B cell (primary cell): Measurements from ENCODE around the gene SLC27A1. TPM values are rescaled to one million over a fixed set of nuclear protein-coding genes. Genes with fewer than 3 reads are reported as not detected.

ENCODE experiments used
- ATAC-seq: fragments of 200-7000 bp; cut with Tn5 transposase; one replicate; pipeline ENCODE4 v1.10.0; 2021; ENCODE audit warnings: low read depth, mild to moderate bottlenecking, moderate number of reproducible peaks, moderate library complexity
- CTCF ChIA-PET: fragments of 350-600 bp; sonication (Branson Sonifier 250); formaldehyde crosslinking; loops from one replicate; lab custom pipeline; 2021; ENCODE audit warnings: antibody characterized with exemption, inconsistent platforms; lab: Charles Lee
- POLR2A ChIA-PET: fragments of 350-600 bp; sonication (Branson Sonifier 250); formaldehyde crosslinking; loops from one replicate; lab custom pipeline; 2021; ENCODE audit warnings: antibody characterized with exemption; lab: Charles Lee
- DNase-seq: peaks from one replicate; pipeline ENCODE4 v3.0.0; 2013
- H2AFZ ChIP-seq: 2 replicates; pipeline ENCODE4 v1.6.1; 2012; ENCODE audit warnings: mild to moderate bottlenecking, low read depth, low read length; ENCODE audit not compliant: insufficient read depth, poor library complexity, severe bottlenecking
- H3K27ac ChIP-seq, 2 donors: 1 replicate in 1 of 2; 2 replicates in 1 of 2; pipeline ENCODE4 v1.5.1; 2012 to 2013; ENCODE audit warnings: low read length in 2 of 2, mild to moderate bottlenecking in 2 of 2, moderate library complexity in 1 of 2
- H3K27me3 ChIP-seq, 4 experiments: fragments of 200-600 bp in 1 of 4; sonication (generic) in 1 of 4; replicated peaks in 1 of 4; 1 replicate in 2 of 4; 2 replicates in 2 of 4; pipeline versions ENCODE4 v1.6.1 to v1.7.0; 2013 to 2016; ENCODE audit warnings: low read length in 3 of 4, mild to moderate bottlenecking in 2 of 4, mixed read lengths in 1 of 4, moderate library complexity in 1 of 4; ENCODE audit not compliant: insufficient read depth in 4 of 4, control insufficient read depth in 3 of 4; ENCODE audit errors: control extremely low read depth in 1 of 4
- H3K36me3 ChIP-seq, 2 experiments: replicated peaks in 1 of 2; 1 replicate in 1 of 2; 2 replicates in 1 of 2; pipeline versions ENCODE4 v1.6.1 to v1.7.1; 2013; ENCODE audit warnings: low read length in 1 of 2; ENCODE audit not compliant: insufficient read depth in 2 of 2, control insufficient read depth in 1 of 2; ENCODE audit errors: control extremely low read depth in 1 of 2, extremely low read depth in 1 of 2
- H3K4me1 ChIP-seq, 2 donors: fragments of 200-600 bp in 1 of 2; sonication (generic) in 1 of 2; 1 replicate in 1 of 2; 2 replicates in 1 of 2; pipeline versions ENCODE4 v1.5.1 to v1.6.1; 2013 to 2017; ENCODE audit warnings: low read length in 2 of 2; ENCODE audit not compliant: control insufficient read depth in 2 of 2, insufficient read depth in 2 of 2
- H3K4me2 ChIP-seq: replicated peaks from 2 replicates; pipeline ENCODE3; 2012; ENCODE audit warnings: mild to moderate bottlenecking, low read depth, low read length; ENCODE audit not compliant: poor library complexity, severe bottlenecking
- H3K4me3 ChIP-seq, 5 experiments: fragments of 200-600 bp in 1 of 5; sonication (generic) in 1 of 5; 1 replicate in 3 of 5; 2 replicates in 2 of 5; pipeline versions ENCODE4 v1.5.1 to v1.7.0; 2011 to 2016; ENCODE audit warnings: low read length in 4 of 5, mild to moderate bottlenecking in 4 of 5, low read depth in 2 of 5, control low read depth in 1 of 5, moderate library complexity in 1 of 5; ENCODE audit not compliant: insufficient read depth in 1 of 5; ENCODE audit errors: control extremely low read depth in 1 of 5, extremely low read depth in 1 of 5
- H3K79me2 ChIP-seq: fragments of 200-600 bp; sonication (generic); one replicate; pipeline ENCODE4 v1.6.0; 2016; ENCODE audit warnings: low read length; ENCODE audit not compliant: control insufficient read depth, insufficient read depth
- H3K9ac ChIP-seq: fragments of 200-600 bp; sonication (generic); 2 replicates; pipeline ENCODE4 v1.6.1; 2017; ENCODE audit warnings: mild to moderate bottlenecking, low read length, moderate library complexity
- H3K9me3 ChIP-seq, 3 donors: one replicate each; pipeline versions ENCODE4 v1.6.1 to v1.7.1; 2013; ENCODE audit warnings: low read length in 2 of 3; ENCODE audit not compliant: control insufficient read depth in 2 of 3, insufficient read depth in 1 of 3; ENCODE audit errors: control extremely low read depth in 1 of 3
- H4K20me1 ChIP-seq: 2 replicates; pipeline ENCODE4 v1.6.0; 2012; ENCODE audit warnings: mild to moderate bottlenecking, low read length; ENCODE audit not compliant: insufficient read depth, control insufficient read depth, poor library complexity, severe bottlenecking
- H3K27ac Mint-ChIP-seq: one replicate; pipeline ENCODE4 v1.8.0; 2021; ENCODE audit warnings: mixed read lengths
- H3K27me3 Mint-ChIP-seq: one replicate; pipeline ENCODE4 v1.8.0; 2021; ENCODE audit warnings: mixed read lengths
- H3K4me1 Mint-ChIP-seq: one replicate; pipeline ENCODE4 v1.8.0; 2021; ENCODE audit warnings: mixed read lengths
- H3K4me3 Mint-ChIP-seq: one replicate; pipeline ENCODE4 v1.8.0; 2021; ENCODE audit warnings: mixed read lengths
- H3K9me3 Mint-ChIP-seq: one replicate; pipeline ENCODE4 v1.8.0; 2022; ENCODE audit warnings: mixed read lengths; ENCODE audit not compliant: insufficient read depth
- EZH2 ChIP-seq: IDR thresholded peaks from 2 replicates; pipeline ENCODE4 v1.6.1; 2012; ENCODE audit warnings: borderline replicate concordance, low read depth, mild to moderate bottlenecking, moderate library complexity, low read length; ENCODE audit not compliant: insufficient read depth, poor library complexity, severe bottlenecking
- whole genome bisulfite sequencing: methylation state at CpG from one replicate; pipeline ENCODE4 v1.1.5; 2013; ENCODE audit warnings: missing lambda C conversion rate; ENCODE audit not compliant: insufficient coverage; 5-methylcytosine and 5-hydroxymethylcytosine counted together
- intact Hi-C: fragments of 100-400 bp; cut with micrococcal nuclease; formaldehyde crosslinking; loops from one replicate; pipeline ENCODE4 v1.10.0; 2022
- polyA plus RNA-seq: library from polyadenylated mRNA; depleted of rRNA; stranded (reverse); fragments of >200 nt; gene quantifications from 2 replicates; pipeline ENCODE4 v1.2.3, GENCODE V29; 2012
- total RNA-seq, 2 donors: library from RNA; stranded (reverse); fragments of 120-200 nt in 1 of 2; gene quantifications; 1 replicate in 1 of 2; 2 replicates in 1 of 2; pipeline versions ENCODE4 v1.2.3 to v1.2.4, GENCODE V29; 2013 to 2022
- TF ChIP-seq, protein P1 (sequence below): fragments of 200-600 bp; IDR thresholded peaks from one replicate; pipeline ENCODE4 v1.8.0; 2022; ENCODE audit warnings: antibody characterized with exemption, mild to moderate bottlenecking

The SLC27A1 gene
- total and polyA plus RNA-seq, 2 donors (not counting 1 experiment from before 2014, with no cell fraction given): 5.1 to 9.5 TPM

DNA sequence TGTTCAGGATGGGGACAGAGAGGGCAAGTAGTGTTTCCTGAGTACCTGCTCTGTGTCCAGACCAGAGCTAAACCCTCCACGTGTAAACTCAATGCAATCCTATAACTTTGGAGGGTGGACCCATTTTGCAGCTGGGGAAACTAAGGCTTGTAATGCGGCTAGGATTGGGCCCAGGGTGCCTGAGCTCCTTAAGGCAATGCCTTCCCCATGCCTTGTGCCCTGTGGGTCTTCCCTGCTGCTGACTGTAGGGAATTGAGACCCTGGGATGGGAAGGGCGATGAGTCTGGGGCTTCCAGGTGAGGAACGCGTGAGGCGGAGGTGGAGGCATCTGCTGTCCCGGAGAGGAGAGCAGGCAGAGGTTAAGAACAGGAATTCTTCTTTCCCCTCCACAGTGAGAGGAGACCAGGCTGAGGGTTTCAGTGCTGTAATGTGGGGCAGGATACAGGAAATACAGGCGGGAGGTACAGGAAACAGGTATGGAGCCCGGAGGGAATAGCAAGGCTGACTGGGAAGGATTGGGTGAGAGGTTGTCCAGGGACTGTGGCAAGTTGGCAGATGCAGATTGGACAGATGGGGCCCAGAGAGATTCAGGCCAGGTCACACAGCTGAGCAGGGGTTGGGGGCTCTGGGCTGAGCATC lies 19.2 kb downstream of the SLC27A1 start:
- intact Hi-C loops: loop anchor here (1.0 to 10.0 kb wide), 2 partner anchors 19 to 65 kb away; partner anchors contain the start of genes COLGALT1 and SLC27A1
- ATAC-seq (no peak), DNase-seq (no peak)
- Mint-ChIP-seq H3K4me3 (no peak overlapping the region), H3K27ac (peak overlapping the region; percentile 53), H3K4me1 (peaks cover 13% of the 10 kb centered on the region), H3K9me3 (no peaks in the 10 kb centered on the region), H3K27me3 (no peaks in the 10 kb centered on the region)
- TF ChIP-seq EZH2: no peak
- TF ChIP-seq, protein P1, sequence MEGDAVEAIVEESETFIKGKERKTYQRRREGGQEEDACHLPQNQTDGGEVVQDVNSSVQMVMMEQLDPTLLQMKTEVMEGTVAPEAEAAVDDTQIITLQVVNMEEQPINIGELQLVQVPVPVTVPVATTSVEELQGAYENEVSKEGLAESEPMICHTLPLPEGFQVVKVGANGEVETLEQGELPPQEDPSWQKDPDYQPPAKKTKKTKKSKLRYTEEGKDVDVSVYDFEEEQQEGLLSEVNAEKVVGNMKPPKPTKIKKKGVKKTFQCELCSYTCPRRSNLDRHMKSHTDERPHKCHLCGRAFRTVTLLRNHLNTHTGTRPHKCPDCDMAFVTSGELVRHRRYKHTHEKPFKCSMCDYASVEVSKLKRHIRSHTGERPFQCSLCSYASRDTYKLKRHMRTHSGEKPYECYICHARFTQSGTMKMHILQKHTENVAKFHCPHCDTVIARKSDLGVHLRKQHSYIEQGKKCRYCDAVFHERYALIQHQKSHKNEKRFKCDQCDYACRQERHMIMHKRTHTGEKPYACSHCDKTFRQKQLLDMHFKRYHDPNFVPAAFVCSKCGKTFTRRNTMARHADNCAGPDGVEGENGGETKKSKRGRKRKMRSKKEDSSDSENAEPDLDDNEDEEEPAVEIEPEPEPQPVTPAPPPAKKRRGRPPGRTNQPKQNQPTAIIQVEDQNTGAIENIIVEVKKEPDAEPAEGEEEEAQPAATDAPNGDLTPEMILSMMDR: no peak
- H2AFZ ChIP-seq: no peak overlapping the region
- CTCF ChIA-PET: interaction anchor here (1.3 kb wide), 1 partner anchor 84 kb away, joined by 5 read pairs; no protein-coding TSS in a partner anchor
- POLR2A ChIA-PET: interaction anchor here (0.6 to 0.9 kb wide), 2 partner anchors 10 to 184 kb away, joined by 3 to 4 read pairs; no protein-coding TSS in a partner anchor
- no peak overlapping the region for H3K27ac ChIP-seq
- no peaks in the 10 kb centered on the region for H3K79me2 ChIP-seq
- H3K4me1 ChIP-seq: peaks cover 9 to 20% of the 10 kb centered on the region in 2 donors
- 47% methylated on average over 4 of the region's 9 CpGs for WGBS
- H4K20me1 ChIP-seq: no peaks in the 10 kb centered on the region
- peak overlapping the region; percentile 75 for H3K4me2 ChIP-seq
- H3K9me3 ChIP-seq: no peaks in the 10 kb centered on the region
- no peak overlapping the region for H3K4me3 ChIP-seq
- no peaks in the 10 kb centered on the region for H3K27me3 ChIP-seq
- no peaks in the 10 kb centered on the region for H3K36me3 ChIP-seq
- no peak overlapping the region for H3K9ac ChIP-seq

DNA sequence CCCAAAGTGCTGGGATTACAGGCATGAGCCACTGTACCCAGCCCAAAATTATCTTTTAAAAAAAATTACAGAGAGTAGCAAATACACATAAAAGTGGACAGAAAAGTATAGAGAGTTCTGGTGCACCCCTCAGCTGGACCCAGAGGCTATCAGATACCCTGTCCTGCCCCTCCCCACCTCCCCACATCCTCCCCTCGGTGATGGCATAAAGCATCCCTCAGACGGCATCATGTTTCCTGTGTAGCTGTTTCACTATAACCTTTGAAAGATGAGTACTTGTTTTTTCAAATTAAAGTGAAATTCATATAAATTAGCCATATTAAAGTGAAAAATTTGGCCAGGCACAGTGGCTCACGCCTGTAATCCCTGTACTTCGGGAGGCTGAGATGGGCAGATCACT lies 20.1 kb downstream of the SLC27A1 start:
- Histone ChIP-seq H3K79me2 (no peaks in the 10 kb centered on the region), H3K36me3 (no peaks in the 10 kb centered on the region), H4K20me1 (no peaks in the 10 kb centered on the region), H3K4me3 (no peak overlapping the region), H3K27me3 (no peaks in the 10 kb centered on the region), H3K4me2 (no peak overlapping the region), H3K4me1 (peaks cover 9 to 20% of the 10 kb centered on the region in 2 donors), H3K27ac (no peak overlapping the region), H2AFZ (no peak overlapping the region), H3K9ac (no peak overlapping the region), H3K9me3 (no peaks in the 10 kb centered on the region)
- ChIA-PET CTCF (no interaction called here), POLR2A (interaction anchor here (0.9 kb wide), 1 partner anchor 11 kb away, joined by 3 read pairs; no protein-coding TSS in a partner anchor)
- no peak overlapping the region for H3K4me3 Mint-ChIP-seq
- intact Hi-C loops: loop anchor here (10.0 kb wide), 1 partner anchor 64 kb away; the partner anchor contains the start of gene COLGALT1
- WGBS: 85% methylated on average over 2 of the region's 4 CpGs
- peak; percentile 6 for DNase-seq
- H3K4me1 Mint-ChIP-seq: peaks cover 13% of the 10 kb centered on the region
- no peak overlapping the region for H3K27ac Mint-ChIP-seq
- H3K9me3 Mint-ChIP-seq: no peaks in the 10 kb centered on the region
- H3K27me3 Mint-ChIP-seq: no peaks in the 10 kb centered on the region
- no peak for ATAC-seq
- TF ChIP-seq, protein P1: no peak
- no peak for TF ChIP-seq EZH2
